Heart right ventricle (tissue), 16 donors: ENCODE data around the gene DSE. TPM values are rescaled to one million over a fixed set of nuclear protein-coding genes. Genes with fewer than 3 reads are reported as not detected.

ENCODE experiments used
- ATAC-seq, 8 donors: fragments of 200-7000 bp; cut with Tn5 transposase; one replicate each; pipeline ENCODE4 v1.9.1; 2020; ENCODE audit warnings: mild to moderate bottlenecking in 8 of 8, moderate library complexity in 8 of 8, moderate number of reproducible peaks in 1 of 8
- DNase-seq, 2 donors: peaks; one replicate each; pipeline ENCODE4 v3.0.0-alpha.2; 2020
- H3K27ac ChIP-seq, 10 donors: fragments of 200-600 bp; sonication (generic) in 2 of 10; one replicate each; pipeline versions ENCODE4 v1.5.0 to v1.8.0; 2020 to 2022; ENCODE audit warnings: mild to moderate bottlenecking in 3 of 10
- H3K27me3 ChIP-seq, 7 donors: fragments of 200-600 bp; one replicate each; pipeline ENCODE4 v1.8.0; 2021 to 2022; ENCODE audit warnings: mild to moderate bottlenecking in 2 of 7
- H3K36me3 ChIP-seq, 9 donors: fragments of 200-600 bp; sonication (generic) in 1 of 9; one replicate each; pipeline versions ENCODE4 v1.5.0 to v1.8.0; 2020 to 2022; ENCODE audit warnings: mild to moderate bottlenecking in 2 of 9
- H3K4me1 ChIP-seq, 9 donors: fragments of 200-600 bp; sonication (generic) in 1 of 9; one replicate each; pipeline versions ENCODE4 v1.5.0 to v1.8.0; 2020 to 2022; ENCODE audit warnings: mild to moderate bottlenecking in 4 of 9
- H3K4me3 ChIP-seq, 10 donors: fragments of 200-600 bp; sonication (generic) in 2 of 10; one replicate each; pipeline versions ENCODE4 v1.5.0 to v1.8.0; 2020 to 2022; ENCODE audit warnings: mild to moderate bottlenecking in 7 of 10, moderate library complexity in 2 of 10
- H3K9me3 ChIP-seq, 11 donors: fragments of 200-600 bp in 10 of 11; sonication (generic) in 2 of 11; one replicate each; pipeline versions ENCODE4 v1.5.0 to v1.8.0; 2013 to 2022; ENCODE audit warnings: mild to moderate bottlenecking in 2 of 11, control low read depth in 1 of 11, moderate library complexity in 1 of 11
- WGBS, 2 donors: extraction: QIAGEN DNeasy Blood & Tissue Kit; methylation state at CpG; one replicate each; pipeline ENCODE4 v1.1.7; 2013; ENCODE audit warnings: inconsistent platforms in 1 of 2; 5-methylcytosine and 5-hydroxymethylcytosine counted together
- intact Hi-C, 10 donors: fragments of 100-400 bp; cut with DNase I; formaldehyde crosslinking; loops; one replicate each; pipeline versions ENCODE4 v1.11.1 to v1.14.2; 2022
- polyA plus RNA-seq, 2 donors: library from polyadenylated mRNA; stranded (reverse); fragments of 200-250 nt; gene quantifications; one replicate each; pipeline ENCODE4 v1.2.3, GENCODE V29; 2013
- total RNA-seq, 10 donors: library from RNA; stranded (reverse); fragmentation: NEBNext Ultra II Directional in 3 of 10; extraction: Animal tissue kit (Norgen Biotek cat#: 25700) in 3 of 10; gene quantifications; one replicate each; pipeline versions ENCODE4 v1.2.1 to v1.2.4, GENCODE V29; 2021 to 2023
- TF ChIP-seq, protein P1 (sequence below), 9 donors: fragments of 200-600 bp; sonication (generic) in 2 of 9; IDR thresholded peaks; one replicate each; pipeline versions ENCODE4 v1.5.0 to v1.8.0; 2021 to 2022; ENCODE audit warnings: antibody characterized with exemption in 9 of 9, mild to moderate bottlenecking in 5 of 9, moderate library complexity in 1 of 9
- donor health status: Arrhythmogenic right ventricular cardiomyopathy.
- donor health status: ischemic (EF 13 %, LVEDD 7.1; RV severe dilation, severe dysfunction).
- donor health status: healthy with polysubstance abuse.
- donor health status: DM: no; HTN: yes; CAD: no.
- donor health status: DM: no; HTN: no; CAD: no.
- donor health status: ischemic (EF 25% LVEDD 6.9; RV normal size, moderate dysfunction).
- donor health status: ischemic (EF 25% LVEDD 5.7; RV mildly dilated, moderate dysfunction).
- donor health status: healthy.
- donor health status: DM: yes; HTN: yes; CAD: no.
- donor health status: Ischemic cardiomyopathy.
- donor health status: ischemic (EF 35%, LVEDD 5.7; RV mildly dilated, moderate dysfunction).
- donor health status: nonischemic (EF 11% LVEDD 7.7; RV severe dilation, severe dysfunction).
- donor health status: DM: yes; HTN: yes; CAD: no.
- donor health status: PGD.
- donor health status: ischemic (EF 29% LVEDD 5.4; RV normal size, mild dysfunction).
- donor health status: nonischemic (EF 23%, LVEDD 6.1; RV moderate dilation, normal function).

The DSE gene
- total and polyA plus RNA-seq, 12 donors: 3.8 to 25.4 (median 11.3) TPM

DNA sequence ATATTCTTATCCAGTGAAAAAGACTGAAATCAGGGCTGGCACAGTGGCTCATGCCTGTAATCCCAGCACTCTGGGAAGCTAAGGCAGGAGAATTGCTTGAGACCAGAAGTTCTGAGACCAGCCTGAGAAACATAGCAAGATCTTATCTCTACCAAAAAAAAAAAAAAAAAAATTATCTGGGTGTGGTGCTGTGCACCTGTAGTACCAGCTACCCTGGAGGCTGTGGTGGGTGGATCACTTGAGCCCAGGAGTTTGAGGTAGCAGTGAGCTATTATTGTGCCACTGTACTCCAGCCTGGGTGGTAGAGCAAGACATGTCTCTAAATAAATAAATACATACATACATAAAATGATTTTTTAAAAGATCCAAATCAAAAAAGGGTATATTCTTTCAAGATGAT lies 96.8 kb downstream of the DSE start:
- no peak for ATAC-seq
- peaks cover 0 to 33% (median under 1%) of the 10 kb centered on the region in 9 donors for H3K4me1 ChIP-seq
- intact Hi-C loops: no loop called here
- H3K4me3 ChIP-seq: no peak overlapping the region
- H3K9me3 ChIP-seq: no peaks in the 10 kb centered on the region
- H3K36me3 ChIP-seq: no peaks in the 10 kb centered on the region
- no peak for DNase-seq
- TF ChIP-seq, protein P1, sequence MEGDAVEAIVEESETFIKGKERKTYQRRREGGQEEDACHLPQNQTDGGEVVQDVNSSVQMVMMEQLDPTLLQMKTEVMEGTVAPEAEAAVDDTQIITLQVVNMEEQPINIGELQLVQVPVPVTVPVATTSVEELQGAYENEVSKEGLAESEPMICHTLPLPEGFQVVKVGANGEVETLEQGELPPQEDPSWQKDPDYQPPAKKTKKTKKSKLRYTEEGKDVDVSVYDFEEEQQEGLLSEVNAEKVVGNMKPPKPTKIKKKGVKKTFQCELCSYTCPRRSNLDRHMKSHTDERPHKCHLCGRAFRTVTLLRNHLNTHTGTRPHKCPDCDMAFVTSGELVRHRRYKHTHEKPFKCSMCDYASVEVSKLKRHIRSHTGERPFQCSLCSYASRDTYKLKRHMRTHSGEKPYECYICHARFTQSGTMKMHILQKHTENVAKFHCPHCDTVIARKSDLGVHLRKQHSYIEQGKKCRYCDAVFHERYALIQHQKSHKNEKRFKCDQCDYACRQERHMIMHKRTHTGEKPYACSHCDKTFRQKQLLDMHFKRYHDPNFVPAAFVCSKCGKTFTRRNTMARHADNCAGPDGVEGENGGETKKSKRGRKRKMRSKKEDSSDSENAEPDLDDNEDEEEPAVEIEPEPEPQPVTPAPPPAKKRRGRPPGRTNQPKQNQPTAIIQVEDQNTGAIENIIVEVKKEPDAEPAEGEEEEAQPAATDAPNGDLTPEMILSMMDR (IDR thresholded peaks at IDR 0.05): no peak
- H3K27me3 ChIP-seq: peaks cover 0 to 15% (median 9%) of the 10 kb centered on the region in 7 donors
- H3K27ac ChIP-seq: no peak overlapping the region

DNA sequence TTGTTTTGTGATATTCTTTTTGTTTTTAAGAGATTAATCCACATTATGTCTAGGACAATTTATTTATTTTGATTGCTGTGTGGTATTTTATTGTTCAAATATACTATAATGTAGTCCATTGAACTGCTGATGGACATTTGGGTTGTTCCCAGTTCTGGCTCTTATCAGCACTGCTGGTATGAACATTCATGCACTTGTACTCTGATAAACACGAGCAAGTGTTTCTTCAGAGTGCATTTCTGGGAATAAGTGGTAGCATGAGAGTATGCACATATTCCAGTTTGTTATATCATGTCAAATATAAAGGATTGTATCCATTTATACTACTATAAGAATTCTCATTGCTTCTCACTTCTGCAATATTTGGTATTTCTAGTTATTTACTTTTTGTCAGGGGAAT lies 97.5 kb downstream of the DSE start:
- ATAC-seq: peak in 1 of 8 donors; percentile 81
- Histone ChIP-seq H3K27ac (no peak overlapping the region), H3K4me1 (peaks cover 0 to 25% (median 0%) of the 10 kb centered on the region in 9 donors), H3K4me3 (no peak overlapping the region), H3K36me3 (no peaks in the 10 kb centered on the region), H3K27me3 (peaks cover 0 to 7% (median 1%) of the 10 kb centered on the region in 7 donors), H3K9me3 (no peaks in the 10 kb centered on the region)
- TF ChIP-seq, protein P1 (IDR thresholded peaks at IDR 0.05): no peak
- intact Hi-C loops: no loop called here
- DNase-seq: no peak
- WGBS, 2 donors: 30 to 34% methylated on average over 1 of the region's 1 CpG

DNA sequence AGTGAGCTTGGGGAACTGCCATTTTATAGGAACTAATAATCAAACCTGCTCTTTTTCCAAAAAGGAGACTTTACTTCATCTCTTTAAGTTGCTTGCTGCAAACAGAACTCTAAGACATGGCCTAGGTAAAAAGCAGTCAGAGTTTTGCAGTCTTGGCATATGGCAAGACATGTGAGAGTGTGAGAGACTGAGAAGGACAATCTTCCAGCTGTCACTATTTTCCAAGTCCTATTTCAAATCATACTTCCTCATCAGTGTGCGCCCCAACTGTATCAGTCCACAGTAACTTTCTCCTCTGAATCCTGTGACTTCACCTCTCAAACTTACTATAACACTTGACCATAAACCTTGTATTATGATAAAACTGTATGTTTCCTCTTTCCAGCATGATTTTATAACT lies 100.8 kb downstream of the DSE start:
- Histone ChIP-seq H3K27me3 (no peaks in the 10 kb centered on the region), H3K27ac (no peak overlapping the region), H3K9me3 (no peaks in the 10 kb centered on the region), H3K4me3 (no peak overlapping the region), H3K36me3 (no peaks in the 10 kb centered on the region), H3K4me1 (peaks cover 0 to 28% (median 0%) of the 10 kb centered on the region in 9 donors)
- DNase-seq (no peak), ATAC-seq (no peak)
- intact Hi-C loops: no loop called here
- TF ChIP-seq, protein P1 (IDR thresholded peaks at IDR 0.05): no peak
- WGBS, 2 donors: 85 to 97% methylated on average over 1 of the region's 1 CpG

DNA sequence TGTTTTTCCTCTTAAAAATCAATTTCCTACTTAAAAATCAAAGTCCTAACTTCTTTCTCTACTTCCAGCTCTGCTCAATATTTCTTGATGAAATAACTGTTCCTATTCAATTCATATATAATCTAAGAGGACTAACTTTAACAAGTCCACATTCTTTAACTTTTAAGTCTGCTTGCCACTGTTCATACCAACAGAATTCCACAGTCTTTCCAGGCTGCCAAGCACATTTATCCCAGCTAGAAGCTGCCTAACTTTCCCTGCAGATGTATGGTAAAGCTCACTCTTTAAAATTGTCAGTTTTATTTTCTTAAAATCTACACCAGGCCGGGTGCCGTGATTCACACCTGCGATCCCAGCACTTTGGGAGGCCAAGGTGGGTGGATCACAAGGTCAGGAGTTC lies 102.0 kb downstream of the DSE start:
- Histone ChIP-seq H3K4me3 (no peak overlapping the region), H3K27me3 (no peaks in the 10 kb centered on the region), H3K9me3 (no peaks in the 10 kb centered on the region), H3K27ac (no peak overlapping the region), H3K4me1 (peaks cover 0 to 30% (median 0%) of the 10 kb centered on the region in 9 donors), H3K36me3 (no peaks in the 10 kb centered on the region)
- no peak for ATAC-seq
- intact Hi-C loops: no loop called here
- no peak for DNase-seq
- WGBS, 2 donors: 91 to 96% methylated on average over 3 of the region's 3 CpGs
- TF ChIP-seq, protein P1 (IDR thresholded peaks at IDR 0.05): no peak
